ENCODE measurements around the gene SPATA2L.
"Not testable (repeated sequence)": the region's sequence is repeated elsewhere in the genome, so short reads cannot be mapped to it uniquely, and the experiment has no call there.

SPATA2L gene

GRCh38 chr16:89707695-89708094 lies 6.2 kb upstream of the SPATA2L start:
- no peak for DNase-seq (ENCODE audit: low spot score)

- DNase-seq (ENCODE audit: low spot score): no peak
These were observed 5.2 kb upstream of the SPATA2L start for GRCh38 chr16:89706518-89707260.

- DNase-seq (ENCODE audit: low spot score): no peak
These were observed 3.5 kb upstream of the SPATA2L start for GRCh38 chr16:89705006-89705405.

- DNase-seq (ENCODE audit: low spot score): no peak
These were observed 2.8 kb upstream of the SPATA2L start for GRCh38 chr16:89704281-89704680.

DNA sequence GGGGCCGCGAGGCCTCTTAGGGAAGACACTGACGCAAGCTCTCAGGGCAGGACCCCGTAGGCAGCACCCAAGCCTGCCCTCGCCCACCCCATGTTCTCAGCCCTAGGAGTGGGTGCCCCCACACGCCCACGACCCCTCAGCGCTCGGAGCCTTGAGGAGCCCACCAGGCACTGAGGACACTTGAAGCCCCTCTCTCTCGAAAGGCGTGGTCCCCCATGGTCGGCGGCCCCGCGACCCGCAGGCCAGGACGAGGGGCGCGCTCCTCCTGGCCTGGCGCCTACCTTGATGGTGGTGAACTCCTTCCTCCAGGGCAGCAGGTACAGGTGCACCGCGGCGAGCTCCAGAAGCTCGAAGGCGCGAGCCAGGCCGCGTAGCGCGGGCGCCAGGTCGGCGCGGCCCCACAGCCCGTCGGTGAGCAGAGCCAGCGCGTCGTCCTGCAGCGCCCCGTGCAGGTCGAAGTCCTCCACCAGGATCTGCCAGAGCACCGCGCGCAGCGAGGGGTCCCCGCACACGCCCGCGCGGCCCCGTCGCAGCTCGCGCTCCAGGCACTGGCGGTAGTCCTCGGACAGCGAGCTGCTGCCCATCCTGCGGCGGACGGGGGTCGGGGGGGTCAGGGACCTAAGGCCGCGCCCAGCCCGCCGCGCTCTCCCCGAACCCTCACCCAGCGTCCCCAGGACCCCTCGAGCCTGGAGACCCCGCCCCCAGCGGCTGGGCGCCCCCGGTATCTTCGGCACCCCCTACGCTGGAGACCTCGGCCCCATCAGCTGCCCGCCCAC lies 668 bp downstream of the SPATA2L start:
- peak; percentile 78 for DNase-seq (ENCODE audit: low spot score)

DNA sequence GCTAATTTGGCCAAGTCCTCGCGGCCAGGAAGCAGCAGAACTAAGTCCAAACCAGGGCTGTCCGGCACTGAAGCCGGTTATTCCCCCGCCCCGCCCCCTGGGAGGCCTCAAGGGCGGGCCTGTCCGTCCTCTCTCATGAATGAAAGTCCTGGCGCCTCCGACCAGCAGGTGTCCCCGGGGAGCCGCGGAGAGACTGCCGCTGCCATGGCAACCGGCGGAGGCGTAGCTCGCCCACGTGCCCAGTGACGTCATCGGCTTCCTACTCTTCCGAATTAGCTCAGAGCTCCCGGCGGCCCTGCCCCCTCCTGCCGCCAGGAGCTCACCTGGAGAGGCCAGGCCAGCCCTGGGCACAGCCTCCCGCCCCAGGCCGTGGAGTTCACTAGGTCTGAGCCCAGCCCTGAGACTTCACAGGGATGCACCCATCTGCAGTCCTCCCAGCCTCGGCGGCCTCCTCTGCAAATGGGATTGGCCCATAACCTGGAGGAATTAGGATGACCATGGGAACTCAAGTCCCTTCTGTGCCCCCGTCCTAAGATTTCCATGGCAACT lies 1.3 kb downstream of the SPATA2L start:
- DNase-seq (ENCODE audit: low spot score): peak; percentile 99

- DNase-seq (ENCODE audit: low spot score): not testable (repeated sequence)
These were observed 1.8 kb downstream of the SPATA2L start for GRCh38 chr16:89699629-89700099.

DNA sequence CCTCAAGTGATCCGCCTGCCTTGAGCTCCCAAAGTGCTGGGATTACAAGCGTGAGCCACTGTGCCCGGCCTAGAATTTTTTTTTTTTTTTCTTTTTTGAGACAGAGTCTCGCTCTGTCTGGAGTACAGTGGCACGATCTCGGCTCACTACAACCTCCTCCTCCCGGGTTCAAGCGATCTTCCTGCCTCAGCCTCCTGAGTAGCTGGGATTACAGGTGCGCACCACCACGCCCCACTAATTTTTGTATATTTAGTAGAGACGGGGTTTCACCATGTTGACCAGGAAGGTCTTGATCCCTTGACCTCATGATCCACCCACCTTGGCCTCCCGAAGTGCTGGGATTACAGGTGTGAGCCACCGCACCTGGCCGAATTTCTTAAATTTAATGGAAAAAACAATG lies 2.8 kb downstream of the SPATA2L start:
- DNase-seq (ENCODE audit: low spot score): not testable (repeated sequence)

DNA sequence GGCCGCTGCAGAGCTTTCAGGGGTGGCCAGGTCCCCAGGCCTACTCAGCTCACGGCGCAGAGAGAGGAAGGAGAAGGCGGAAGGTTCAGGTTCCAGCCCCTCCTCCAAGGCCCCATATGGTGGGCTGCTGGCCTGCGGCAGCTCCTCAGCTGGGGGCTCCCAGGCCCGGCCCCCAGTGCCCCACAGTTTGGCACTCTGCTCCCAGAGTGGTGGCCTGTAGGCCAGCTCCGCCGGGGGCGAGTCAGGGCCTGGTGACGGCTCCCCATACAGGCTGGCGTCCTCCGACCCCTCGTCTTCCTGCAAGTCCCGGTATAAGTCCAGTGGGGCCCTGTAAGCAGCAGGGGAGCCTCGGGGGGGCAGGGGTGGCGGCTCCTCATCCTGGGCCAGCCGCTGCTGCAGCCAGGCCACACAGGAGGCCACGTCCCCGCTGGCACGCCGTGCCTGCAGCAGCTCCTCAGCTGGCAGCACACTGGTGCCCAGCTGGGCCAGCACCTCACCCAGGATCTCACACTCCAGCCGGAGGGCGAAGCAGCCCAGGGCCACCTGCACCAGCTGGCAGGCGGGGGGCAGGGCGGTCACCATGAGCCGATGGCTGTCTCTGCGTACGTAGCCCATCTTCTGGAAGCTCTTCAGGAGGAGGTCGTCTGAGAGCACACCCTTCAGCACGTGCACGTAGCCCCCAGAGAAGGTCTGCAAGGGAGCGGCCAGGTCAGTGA lies 3.7 kb downstream of the SPATA2L start:
- DNase-seq (ENCODE audit: low spot score): no peak

- no peak for DNase-seq (ENCODE audit: low spot score)
These were observed 4.3 kb downstream of the SPATA2L start for GRCh38 chr16:89697161-89697615.

GRCh38 chr16:89696670-89697128 lies 4.8 kb downstream of the SPATA2L start:
- DNase-seq (ENCODE audit: low spot score): no peak

DNA sequence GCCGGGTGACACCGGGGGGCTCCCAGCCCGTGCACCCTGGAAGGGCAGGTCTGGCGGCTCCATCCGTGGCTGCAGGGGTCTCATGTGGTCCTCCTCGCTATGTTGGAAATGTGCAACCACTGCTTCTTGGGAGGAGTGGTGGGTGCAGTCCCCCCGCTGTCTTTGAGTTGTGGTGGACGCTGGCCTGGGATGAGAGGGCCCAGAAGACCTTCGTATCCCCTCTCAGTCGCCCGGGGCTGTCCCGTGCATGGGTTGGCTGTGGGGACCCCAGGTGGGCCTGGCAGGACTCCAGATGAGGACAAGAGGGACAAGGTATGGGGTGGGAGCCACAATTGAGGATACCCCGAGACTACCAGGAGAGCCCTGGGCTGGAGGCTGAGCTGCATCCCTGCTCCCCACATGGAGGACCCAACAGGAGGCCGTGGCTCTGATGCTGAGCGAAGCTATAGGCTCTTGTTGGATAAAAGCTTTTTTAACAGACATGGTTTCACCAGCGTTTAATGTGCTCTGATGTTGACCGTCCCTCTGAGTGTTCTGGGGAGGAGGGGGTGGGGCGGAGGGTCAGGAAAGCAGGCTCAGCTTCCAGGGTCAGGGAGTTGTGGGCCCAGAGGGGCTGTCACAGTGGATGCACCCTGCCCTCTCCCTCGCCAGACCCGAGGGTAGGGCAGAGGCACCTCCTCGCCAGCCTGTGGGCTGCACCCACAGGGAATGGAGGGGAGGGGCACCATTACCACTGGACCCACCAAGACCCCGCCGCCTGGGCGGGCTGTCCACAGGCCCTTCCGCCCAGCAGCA lies 5.4 kb downstream of the SPATA2L start:
- DNase-seq (ENCODE audit: low spot score): no peak

DNA sequence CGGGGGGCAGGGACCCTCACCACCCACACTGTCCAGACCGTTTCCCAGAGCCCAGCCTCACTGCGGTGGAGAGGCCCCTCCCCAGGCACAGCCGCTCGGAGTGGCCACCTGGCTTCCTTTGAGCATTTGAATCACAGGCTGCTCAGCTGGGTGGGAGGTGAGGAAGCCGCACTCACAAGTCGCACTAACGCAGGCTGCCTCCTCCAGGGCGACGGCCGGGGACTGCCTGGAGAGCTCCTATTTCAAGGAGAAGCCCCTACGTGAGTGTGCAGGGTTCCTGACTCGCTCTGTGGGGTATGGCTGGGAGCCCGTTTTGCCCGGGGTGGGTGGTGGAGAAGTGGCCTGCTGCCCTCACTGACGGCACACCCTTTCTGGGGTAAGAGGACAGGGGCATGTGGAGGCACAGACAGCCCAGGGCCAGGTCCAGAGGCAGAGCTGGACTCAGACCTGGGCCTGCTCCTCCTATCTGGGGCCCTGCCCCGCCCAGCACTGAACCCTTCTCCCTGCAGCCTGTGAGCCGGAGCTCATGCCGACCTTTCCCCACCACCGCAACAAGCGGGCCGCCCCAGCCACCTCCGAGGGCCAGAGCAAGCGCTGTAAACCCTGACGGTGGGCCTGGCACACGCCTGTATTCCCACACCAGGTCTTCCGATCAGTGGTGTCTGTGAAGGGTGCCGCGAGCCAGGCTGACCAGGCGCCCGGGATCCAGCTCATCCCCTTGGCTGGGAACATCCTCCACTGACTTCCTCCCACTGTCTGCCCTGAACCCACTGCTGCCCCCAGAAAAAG lies 6.2 kb downstream of the SPATA2L start:
- no peak for DNase-seq (ENCODE audit: low spot score)

DNA sequence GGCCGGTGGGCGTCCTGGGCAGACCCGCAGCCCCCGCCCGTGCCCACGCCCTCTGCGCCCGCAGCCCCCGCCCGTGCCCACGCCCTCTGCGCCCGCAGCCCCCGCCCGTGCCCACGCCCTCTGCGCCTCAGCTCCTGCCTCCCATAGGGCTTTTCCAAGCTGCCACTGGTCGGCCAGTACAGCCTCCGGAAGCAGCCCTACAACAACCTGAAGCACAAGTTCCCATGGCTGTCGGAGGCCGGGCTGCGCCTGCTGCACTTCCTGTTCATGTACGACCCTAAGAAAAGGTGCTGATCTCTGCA lies 6.8 kb downstream of the SPATA2L start:
- DNase-seq (ENCODE audit: low spot score): not testable (repeated sequence)

- DNase-seq (ENCODE audit: low spot score): no peak
These were observed 7.3 kb downstream of the SPATA2L start for GRCh38 chr16:89693931-89694783.

DNA sequence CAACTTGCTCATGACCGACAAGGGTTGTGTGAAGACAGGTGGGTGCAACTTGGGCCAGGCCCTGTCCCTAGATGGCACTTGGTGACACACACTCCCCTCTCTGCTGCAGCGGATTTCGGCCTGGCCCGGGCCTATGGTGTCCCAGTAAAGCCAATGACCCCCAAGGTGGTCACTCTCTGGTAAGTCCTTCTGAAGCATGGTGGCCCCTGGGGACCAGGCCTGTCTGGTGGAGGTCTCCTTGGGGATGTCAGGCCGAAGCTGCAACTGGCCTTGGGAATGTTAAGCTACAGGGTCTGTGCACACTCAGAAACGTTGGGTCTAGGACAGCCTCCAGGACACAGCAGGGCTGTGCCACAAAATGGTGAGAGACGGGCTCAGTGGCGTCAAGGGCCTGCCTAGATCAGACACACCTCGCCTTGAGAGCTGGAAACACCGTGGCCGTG lies 8.2 kb downstream of the SPATA2L start:
- DNase-seq (ENCODE audit: low spot score): no peak

DNA sequence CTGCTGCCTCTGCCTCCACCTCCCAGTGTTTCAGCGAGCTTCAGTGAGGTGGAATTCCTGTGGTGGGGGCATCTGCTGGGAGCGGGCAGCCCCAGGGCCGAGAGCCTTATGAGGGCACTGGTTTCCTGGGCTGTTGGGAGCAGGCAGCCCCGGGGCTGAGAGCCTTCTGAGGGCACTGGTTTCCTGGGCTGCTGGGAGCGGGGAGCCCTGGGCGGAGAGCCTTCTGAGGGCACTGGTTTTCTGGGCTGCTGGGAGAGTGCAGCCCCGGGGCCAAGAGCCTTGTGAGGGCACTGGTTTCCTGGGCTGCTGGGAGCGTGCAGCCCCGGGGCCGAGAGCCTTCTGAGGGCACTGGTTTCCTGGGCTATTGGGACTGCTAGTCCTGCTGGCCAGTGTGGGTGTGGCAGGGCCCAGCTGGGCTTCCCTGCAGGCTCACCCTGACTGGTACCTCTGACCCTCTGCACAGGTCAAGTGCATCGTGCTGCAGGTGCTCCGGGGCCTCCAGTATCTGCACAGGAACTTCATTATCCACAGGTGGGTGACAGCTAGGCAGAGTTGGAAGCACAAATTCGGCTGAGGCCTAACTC lies 9.4 kb downstream of the SPATA2L start:
- no peak for DNase-seq (ENCODE audit: low spot score)

DNA sequence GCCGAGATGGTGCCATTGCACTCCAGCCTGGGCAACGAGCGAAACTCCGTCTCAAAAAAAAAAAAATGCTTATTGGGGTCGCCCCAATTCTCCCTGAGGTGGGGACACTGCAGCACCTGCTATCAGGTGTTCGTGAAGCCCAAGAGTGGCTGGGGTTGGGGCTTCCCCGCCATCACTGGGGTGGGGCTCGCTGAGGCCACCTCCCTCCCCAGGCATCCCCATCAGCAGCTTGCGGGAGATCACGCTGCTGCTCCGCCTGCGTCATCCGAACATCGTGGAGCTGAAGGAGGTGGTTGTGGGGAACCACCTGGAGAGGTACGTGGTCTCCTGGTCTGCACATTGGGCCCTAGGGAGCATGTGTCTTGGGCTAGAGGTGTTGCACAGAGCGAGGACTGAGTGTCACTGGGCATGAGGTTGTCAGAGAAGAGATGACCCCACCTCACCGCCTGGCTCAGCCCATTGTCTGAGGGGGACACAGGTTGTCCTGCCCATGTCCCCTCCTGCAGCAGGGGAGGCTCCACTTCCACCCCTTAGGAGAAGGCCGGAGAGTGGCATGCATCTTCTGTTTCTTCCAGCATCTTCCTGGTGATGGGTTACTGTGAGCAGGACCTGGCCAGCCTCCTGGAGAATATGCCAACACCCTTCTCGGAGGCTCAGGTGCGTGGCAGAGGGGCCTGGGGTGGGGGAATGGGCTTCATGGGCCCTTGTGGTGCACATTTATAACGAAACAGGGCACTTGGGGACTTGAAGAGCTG lies 10.1 kb downstream of the SPATA2L start:
- DNase-seq (ENCODE audit: low spot score): no peak
